Astrocyte of the spinal cord (primary cell): ENCODE results near the gene CCIN.

ENCODE experiments used
- DNase-seq: peaks from one replicate; pipeline ENCODE4 v3.0.0; 2011; ENCODE audit warnings: low read depth, low spot score
- H3K4me3 ChIP-seq: 2 replicates; pipeline ENCODE4 v1.5.1; 2011; ENCODE audit warnings: low read depth, mild to moderate bottlenecking, low read length, moderate library complexity
- in situ Hi-C: cut with HindIII; loops from 2 replicates; pipeline ENCODE4 v1.10.0; 2017; ENCODE audit warnings: low sequenced_read_pairs
- TF ChIP-seq, protein P1 (sequence below): IDR thresholded peaks from 2 replicates; pipeline ENCODE4 v1.5.1; 2012; ENCODE audit warnings: low read depth, mild to moderate bottlenecking, low read length, inconsistent platforms

Gene CCIN

GRCh38 chr9:36211510-36211909 lies 42.3 kb downstream of the CCIN start:
- no peak overlapping the region for H3K4me3 ChIP-seq
- DNase-seq: no peak
- in situ Hi-C loops: no loop called here
- TF ChIP-seq, protein P1, sequence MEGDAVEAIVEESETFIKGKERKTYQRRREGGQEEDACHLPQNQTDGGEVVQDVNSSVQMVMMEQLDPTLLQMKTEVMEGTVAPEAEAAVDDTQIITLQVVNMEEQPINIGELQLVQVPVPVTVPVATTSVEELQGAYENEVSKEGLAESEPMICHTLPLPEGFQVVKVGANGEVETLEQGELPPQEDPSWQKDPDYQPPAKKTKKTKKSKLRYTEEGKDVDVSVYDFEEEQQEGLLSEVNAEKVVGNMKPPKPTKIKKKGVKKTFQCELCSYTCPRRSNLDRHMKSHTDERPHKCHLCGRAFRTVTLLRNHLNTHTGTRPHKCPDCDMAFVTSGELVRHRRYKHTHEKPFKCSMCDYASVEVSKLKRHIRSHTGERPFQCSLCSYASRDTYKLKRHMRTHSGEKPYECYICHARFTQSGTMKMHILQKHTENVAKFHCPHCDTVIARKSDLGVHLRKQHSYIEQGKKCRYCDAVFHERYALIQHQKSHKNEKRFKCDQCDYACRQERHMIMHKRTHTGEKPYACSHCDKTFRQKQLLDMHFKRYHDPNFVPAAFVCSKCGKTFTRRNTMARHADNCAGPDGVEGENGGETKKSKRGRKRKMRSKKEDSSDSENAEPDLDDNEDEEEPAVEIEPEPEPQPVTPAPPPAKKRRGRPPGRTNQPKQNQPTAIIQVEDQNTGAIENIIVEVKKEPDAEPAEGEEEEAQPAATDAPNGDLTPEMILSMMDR: no peak

GRCh38 chr9:36213387-36213786 lies 44.2 kb downstream of the CCIN start:
- DNase-seq: no peak
- in situ Hi-C loops: no loop called here
- TF ChIP-seq, protein P1: no peak
- no peak overlapping the region for H3K4me3 ChIP-seq

DNA sequence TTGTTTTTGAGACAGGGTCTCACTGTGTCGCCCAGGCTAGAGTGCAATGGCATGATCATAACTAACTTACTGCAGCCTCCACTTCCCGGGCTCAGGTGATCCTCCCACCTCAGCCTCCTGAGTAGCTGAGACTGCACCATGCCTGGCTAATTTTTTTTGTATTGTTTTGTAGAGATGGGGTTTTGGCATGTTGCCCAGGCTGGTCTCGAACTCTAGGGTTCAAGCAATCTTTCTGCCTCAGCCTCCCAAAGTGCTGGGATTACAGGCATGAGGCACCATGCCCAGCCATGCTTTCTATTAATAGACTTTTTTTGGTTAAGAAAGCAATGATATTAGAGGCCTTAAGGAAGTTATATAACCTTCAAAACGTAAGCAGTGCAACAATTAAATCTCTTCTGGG lies 44.8 kb downstream of the CCIN start:
- in situ Hi-C loops: no loop called here
- TF ChIP-seq, protein P1: no peak
- no peak for DNase-seq
- no peak overlapping the region for H3K4me3 ChIP-seq

- no peak overlapping the region for H3K4me3 ChIP-seq
- DNase-seq: no peak
- in situ Hi-C loops: no loop called here
- TF ChIP-seq, protein P1: no peak
Observed at GRCh38 chr9:36214571-36214970, 45.4 kb downstream of the CCIN start.

- no peak for DNase-seq
- in situ Hi-C loops: no loop called here
- no peak overlapping the region for H3K4me3 ChIP-seq
- TF ChIP-seq, protein P1: no peak
Observed at GRCh38 chr9:36217256-36217968, 48.2 kb downstream of the CCIN start.

GRCh38 chr9:36218011-36218410 lies 48.8 kb downstream of the CCIN start:
- TF ChIP-seq, protein P1: no peak
- in situ Hi-C loops: no loop called here
- H3K4me3 ChIP-seq: no peak overlapping the region
- DNase-seq: no peak

DNA sequence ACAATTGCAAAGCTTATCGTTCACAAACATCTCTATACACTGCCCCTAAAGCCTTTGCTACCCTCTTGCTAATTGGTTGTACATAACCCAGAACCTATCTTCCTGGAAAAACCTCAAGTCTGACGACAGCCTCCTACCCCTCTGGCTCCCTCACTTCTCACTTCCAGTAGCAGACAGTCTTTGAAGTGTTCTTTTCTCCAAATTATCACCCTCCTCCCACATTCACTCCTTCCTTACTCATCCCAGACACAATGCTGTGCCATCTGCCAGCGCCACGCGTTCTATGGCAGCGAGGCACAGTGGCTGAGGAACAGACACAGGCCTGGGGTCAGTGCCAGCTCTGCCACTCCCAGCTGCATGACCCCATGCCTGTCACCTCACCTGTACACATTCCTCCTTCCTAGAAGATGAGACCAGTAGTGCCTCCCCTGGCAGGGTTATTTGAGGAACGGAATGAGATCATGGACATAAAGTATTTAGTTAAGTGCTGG lies 49.3 kb downstream of the CCIN start:
- TF ChIP-seq, protein P1: no peak
- in situ Hi-C loops: no loop called here
- DNase-seq: no peak
- no peak overlapping the region for H3K4me3 ChIP-seq
